GM18868 (cell line): ENCODE data around the gene PIEZO1.
"Not testable (repeated sequence)": the region's sequence is repeated elsewhere in the genome, so short reads cannot be mapped to it uniquely, and the experiment has no call there.

ENCODE experiments used
- ATAC-seq: cut with Tn5 transposase; IDR thresholded peaks from one replicate; pipeline ENCODE4 v1.9.1; 2021; ENCODE audit warnings: mild to moderate bottlenecking, moderate library complexity; ENCODE audit not compliant: unreplicated experiment

The PIEZO1 gene

GRCh38 chr16:88785106-88785924, at the start of gene PIEZO1:
Gene PIEZO1, minus strand, starts transcription at chr16:88785220. Its CDS starts 256 bp downstream, at chr16:88784964.
- no peak for ATAC-seq

GRCh38 chr16:88834670-88835069, 49.6 kb upstream of the PIEZO1 start:
- no peak for ATAC-seq

GRCh38 chr16:88833086-88833485, 48.1 kb upstream of the PIEZO1 start:
- ATAC-seq: no peak

GRCh38 chr16:88831838-88832237, 46.8 kb upstream of the PIEZO1 start:
- no peak for ATAC-seq

- ATAC-seq: no peak
Measured at GRCh38 chr16:88830783-88831182, 45.8 kb upstream of the PIEZO1 start.

- no peak for ATAC-seq
Measured at GRCh38 chr16:88830258-88830657, 45.2 kb upstream of the PIEZO1 start.

GRCh38 chr16:88828711-88829110, 43.7 kb upstream of the PIEZO1 start:
- no peak for ATAC-seq

GRCh38 chr16:88827727-88828126, 42.7 kb upstream of the PIEZO1 start:
- no peak for ATAC-seq

GRCh38 chr16:88826070-88826840, 41.2 kb upstream of the PIEZO1 start:
- ATAC-seq: no peak

GRCh38 chr16:88825146-88825545, 40.1 kb upstream of the PIEZO1 start:
- no peak for ATAC-seq

GRCh38 chr16:88824256-88825077, 39.4 kb upstream of the PIEZO1 start:
- ATAC-seq: no peak

- ATAC-seq: not testable (repeated sequence)
Measured at GRCh38 chr16:88823646-88824045, 38.6 kb upstream of the PIEZO1 start.

GRCh38 chr16:88822281-88823040, 37.4 kb upstream of the PIEZO1 start:
- ATAC-seq: no peak

GRCh38 chr16:88821168-88821850, 36.3 kb upstream of the PIEZO1 start:
- no peak for ATAC-seq

- no peak for ATAC-seq
Measured at GRCh38 chr16:88820385-88821025, 35.5 kb upstream of the PIEZO1 start.

- ATAC-seq: no peak
Measured at GRCh38 chr16:88819126-88819525, 34.1 kb upstream of the PIEZO1 start.

GRCh38 chr16:88818575-88818874, 33.5 kb upstream of the PIEZO1 start:
- no peak for ATAC-seq

- no peak for ATAC-seq
Measured at GRCh38 chr16:88817785-88818574, 33.0 kb upstream of the PIEZO1 start.
